GM18517 (cell line): ENCODE results near the gene ENPP6.
"Not testable (repeated sequence)": the region's sequence is repeated elsewhere in the genome, so short reads cannot be mapped to it uniquely, and the experiment has no call there.

Experiments used
- ATAC-seq: cut with Tn5 transposase; IDR thresholded peaks from one replicate; pipeline ENCODE4 v1.9.1; 2021; ENCODE audit warnings: mild to moderate bottlenecking, moderate library complexity; ENCODE audit not compliant: unreplicated experiment

ENPP6 gene

DNA sequence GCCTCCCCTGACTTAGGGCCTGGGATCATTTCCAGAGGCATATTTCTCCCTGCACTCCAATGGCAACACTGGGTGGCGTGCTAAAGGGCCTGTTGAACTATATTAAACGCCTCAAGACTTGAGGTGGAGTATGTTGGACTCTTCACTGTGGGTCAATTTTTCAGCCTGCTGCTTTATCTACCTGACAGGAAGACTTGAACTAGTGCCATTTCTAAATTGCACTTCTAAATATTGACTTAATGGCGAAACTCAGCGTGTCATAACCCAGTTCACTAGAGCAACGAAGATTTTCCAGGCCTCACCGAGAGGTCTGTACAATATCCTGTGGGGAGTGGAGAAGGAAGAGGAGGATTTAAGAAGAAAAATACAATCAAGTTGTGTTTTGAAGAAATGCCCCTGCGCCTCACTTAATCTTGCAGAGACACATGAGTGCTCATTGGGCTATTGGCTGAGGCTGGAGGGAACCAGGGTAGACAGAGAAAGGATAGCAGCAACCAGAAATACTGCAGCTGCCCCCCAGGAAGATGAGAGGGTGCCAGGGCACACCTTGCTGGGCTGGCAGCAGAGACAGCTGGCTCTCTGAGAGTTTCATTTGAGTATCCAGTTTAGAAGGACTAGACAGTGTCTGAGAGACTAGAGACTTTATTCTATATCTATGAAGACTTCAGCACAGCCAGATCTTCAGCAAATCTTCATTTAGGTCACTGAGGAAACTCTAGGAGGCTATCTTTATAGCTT lies 67.4 kb downstream of the ENPP6 start:
- no peak for ATAC-seq

GRCh38 chr4:184148738-184149637 lies 68.7 kb downstream of the ENPP6 start:
- no peak for ATAC-seq

DNA sequence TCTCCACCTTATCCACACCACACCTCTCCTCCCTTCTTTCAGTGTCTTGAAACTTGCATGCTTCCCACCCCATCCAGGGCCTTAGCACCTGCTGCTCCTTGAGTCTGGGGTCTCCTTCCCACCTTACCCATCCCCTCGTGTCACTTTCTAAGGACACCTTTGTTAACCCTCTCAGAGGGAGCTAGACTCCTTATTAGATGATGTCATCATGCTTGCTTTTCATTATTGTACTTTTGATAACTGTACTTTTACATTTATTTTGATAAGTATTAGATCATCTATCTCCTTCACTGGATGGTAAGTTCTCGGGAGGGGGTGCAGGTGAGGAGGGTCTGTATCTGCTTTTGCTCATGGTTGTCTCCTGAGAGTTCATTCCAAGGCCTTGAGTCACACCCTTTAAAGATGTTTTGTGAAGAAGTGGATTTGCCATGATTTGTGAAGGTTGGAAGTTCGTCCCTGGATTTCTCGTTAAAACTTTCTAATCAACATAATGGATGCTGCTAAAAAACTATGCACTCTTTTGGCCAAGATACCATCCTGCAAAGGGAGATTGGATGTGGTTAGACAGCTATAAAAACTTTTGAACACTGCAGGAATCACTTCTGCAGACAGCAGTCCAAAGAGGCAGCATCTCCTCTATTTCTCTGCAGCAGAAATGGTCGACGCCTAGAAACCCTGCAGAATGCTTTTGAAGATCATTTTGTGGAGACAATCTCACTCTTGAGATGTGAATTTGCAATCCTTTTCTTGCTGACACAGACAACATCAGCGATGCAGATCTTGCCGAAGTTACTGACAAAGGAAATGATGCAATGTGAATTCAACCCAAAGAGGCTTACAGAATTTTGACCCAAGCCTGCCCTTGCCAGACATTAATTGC lies 69.6 kb downstream of the ENPP6 start:
- no peak for ATAC-seq

- ATAC-seq: no peak
Observed at GRCh38 chr4:184146951-184147350, 70.7 kb downstream of the ENPP6 start.

GRCh38 chr4:184145596-184145995 lies 72.1 kb downstream of the ENPP6 start:
- ATAC-seq: no peak

DNA sequence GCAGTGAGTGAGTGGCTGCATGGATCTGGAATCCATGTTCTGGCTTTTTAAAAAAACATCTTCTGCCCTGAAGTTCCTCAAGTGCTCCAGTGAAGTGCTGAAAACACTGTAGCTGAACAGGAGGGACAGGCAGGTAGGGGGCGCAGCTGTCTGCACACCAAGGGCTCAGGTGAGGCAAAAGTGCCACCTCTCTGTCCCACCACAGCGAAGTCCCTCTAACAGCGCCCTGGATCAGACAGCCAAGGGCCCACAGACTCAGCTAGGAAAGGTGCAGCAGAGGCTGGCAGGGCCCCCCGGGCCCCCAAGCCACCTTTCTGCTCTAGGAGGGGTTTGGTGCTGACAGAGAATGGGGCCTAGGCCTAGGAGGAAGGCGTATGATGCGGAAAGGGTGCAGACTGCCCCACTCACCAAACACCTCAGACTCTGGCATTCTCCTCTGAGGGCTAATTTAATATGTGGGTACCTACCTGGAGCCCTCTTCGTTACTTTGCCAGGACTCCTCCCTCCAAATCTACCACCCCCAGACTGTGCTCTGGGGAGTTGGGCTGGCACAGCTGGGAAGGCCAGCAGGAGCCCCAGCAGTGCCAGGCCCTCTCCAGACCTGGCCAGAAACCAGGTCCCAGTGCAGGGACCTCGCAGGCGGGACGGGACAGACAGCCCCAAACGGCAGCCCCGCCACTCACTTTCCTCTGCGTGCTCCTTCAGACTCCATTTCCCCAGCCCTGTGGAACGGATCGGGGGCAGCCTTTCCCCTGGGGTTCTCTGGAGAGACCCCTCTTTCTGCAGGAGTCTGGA lies 73.7 kb downstream of the ENPP6 start:
- ATAC-seq: no peak

DNA sequence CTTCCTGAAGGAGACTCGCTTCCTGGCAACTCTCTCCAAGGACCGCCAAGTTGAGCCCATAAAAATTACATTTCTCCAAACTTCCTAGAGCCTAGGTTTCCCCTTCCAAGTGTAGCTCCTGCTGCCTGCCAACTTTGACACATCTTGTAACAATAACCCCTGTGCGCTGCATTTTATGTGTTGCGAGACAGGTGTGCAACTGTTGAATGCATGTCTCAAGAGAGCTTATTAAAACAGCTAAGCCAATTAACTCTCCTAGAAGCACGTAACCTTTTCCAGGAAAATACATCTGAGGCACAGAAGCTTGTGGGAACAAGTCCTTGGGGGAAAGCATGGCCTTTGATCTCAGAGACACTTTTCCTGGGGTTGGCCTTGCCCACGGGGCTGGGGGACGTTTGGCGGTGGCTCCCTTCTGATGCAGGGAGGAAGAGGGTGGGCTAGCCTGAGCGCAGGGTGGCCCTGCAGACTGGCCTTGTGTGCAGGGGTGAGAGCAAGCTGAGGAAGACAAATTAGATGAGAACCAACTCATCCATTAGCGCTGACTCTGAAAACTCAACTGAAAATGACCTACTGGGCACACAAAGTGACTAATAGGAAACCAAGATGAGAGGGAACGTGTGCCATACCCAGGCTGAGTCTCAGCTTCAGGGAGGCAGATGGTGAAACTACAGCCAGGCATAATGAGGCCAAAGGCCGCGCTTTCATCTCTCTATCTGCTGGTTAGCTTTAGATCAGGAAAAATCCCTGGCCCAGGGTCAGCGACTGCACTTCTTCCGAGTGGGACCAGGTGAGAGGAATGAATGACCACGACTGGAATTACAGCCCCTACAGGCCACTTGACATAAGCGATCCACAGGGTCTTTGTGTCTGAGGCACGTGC lies 75.3 kb downstream of the ENPP6 start:
- no peak for ATAC-seq

DNA sequence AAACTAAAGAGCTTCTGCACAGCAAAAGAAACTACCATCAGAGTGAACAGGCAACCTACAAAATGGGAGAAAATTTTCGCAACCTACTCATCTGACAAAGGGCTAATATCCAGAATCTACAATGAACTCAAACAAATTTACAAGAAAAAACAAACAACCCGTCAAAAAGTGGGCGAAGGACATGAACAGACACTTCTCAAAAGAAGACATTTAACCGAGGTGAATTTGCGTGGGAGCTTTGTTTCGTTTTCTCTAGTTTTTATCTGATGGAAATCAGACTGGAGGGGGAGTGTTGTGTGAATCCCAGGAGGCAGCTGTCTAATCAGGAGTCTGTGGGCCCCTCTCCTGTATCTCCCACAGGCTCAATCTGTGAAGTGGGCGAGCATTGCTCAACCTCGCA lies 76.8 kb downstream of the ENPP6 start:
- ATAC-seq: not testable (repeated sequence)

- no peak for ATAC-seq
Observed at GRCh38 chr4:184136525-184136924, 81.1 kb downstream of the ENPP6 start.

DNA sequence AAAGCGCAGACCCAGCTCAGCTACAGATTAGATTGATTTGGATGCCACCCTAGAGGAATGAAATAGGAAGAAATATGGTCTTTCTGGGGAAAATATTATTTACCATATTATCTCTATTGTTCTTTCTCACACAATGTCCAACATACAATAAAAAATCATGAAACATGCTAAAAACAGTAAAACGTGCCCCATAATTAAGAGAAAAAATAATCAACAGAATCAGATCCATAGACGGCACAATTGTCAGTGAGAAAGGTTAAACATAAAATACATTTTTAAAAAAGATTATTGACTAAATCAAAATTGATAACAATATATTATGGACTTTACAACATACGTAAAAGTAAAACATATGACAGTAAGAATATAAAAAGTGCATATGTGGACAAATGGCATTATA lies 90.9 kb downstream of the ENPP6 start:
- ATAC-seq: no peak

DNA sequence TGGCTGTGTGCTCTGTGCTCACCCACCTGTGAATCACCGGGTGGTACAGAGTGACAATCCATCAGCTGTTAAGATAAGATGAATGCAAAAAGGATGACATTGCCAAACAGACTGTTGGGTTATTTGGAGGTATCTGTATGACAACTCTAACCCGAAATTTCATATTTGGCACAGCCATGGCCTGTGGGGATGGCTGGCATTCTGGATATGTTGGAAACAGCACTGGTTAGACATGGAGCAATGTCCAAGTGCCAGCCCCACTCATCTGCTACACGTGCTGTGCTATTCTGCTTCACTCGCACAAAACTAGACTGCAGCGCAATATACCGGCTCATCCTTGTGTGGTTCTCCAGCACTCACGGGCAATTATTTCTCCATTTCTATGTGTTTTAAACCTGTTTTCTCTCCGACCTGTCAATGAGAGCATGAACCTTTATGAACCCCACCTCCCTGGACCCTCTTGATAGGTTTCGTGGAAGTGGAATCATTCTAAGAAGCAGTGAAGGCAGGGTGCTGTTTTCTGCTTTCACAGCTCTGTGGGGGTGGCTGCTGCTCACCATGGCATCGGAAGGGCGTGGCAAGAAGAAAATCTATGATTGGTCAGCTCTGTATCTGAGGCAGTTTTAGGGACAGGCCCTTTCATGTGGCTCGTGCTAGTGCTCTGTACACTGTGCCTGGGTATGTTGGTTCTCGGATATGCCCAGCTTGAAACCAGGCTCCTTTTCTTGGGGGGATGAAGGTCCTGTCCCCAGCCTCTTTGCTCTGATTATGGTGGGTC lies 94.9 kb downstream of the ENPP6 start:
- ATAC-seq: no peak

GRCh38 chr4:184120549-184121127 lies 97.0 kb downstream of the ENPP6 start:
- no peak for ATAC-seq

- ATAC-seq: no peak
Observed at GRCh38 chr4:184117662-184118199, 99.9 kb downstream of the ENPP6 start.

DNA sequence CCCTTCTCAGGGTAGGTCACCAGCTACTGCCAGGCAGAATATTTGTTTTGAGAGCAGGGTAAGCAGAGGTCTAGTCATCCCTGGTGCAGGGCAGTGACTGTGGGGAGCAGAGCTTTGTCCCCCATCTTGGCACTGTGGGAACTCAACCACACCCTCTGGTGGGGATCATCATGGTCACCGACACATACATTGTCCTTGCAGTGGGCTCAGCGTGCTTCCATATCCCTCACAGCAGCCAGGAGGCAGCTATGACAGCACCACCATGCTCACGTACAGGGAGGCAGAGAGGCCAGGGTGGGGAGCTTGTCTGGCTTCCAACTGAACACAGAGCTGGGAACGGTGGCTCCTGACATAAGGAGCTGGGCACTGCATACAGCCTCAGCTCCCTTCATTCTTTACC lies 102.3 kb downstream of the ENPP6 start:
- ATAC-seq: no peak

- no peak for ATAC-seq
Observed at GRCh38 chr4:184114431-184114830, 103.2 kb downstream of the ENPP6 start.

- ATAC-seq: no peak
Observed at GRCh38 chr4:184112006-184112550, 105.6 kb downstream of the ENPP6 start.

GRCh38 chr4:184111233-184111832 lies 106.3 kb downstream of the ENPP6 start:
- ATAC-seq: no peak
